ENCODE measurements around the gene MAZ. TPM values are rescaled to one million over a fixed set of nuclear protein-coding genes. Genes with fewer than 3 reads are reported as not detected.
"Not testable (repeated sequence)": the region's sequence is repeated elsewhere in the genome, so short reads cannot be mapped to it uniquely, and the experiment has no call there.

MAZ gene
- total and polyA plus RNA-seq, 2 experiments from 2014 or later: 76.8 to 215 TPM

- H3K4me1 ChIP-seq (ENCODE audit: insufficient read depth): 0 out of 2 replicates have a peak, but pooled peaks cover 9% of the 10 kb centered on the region
These were observed 15.1 kb upstream of the MAZ start for GRCh38 chr16:29790949-29791844.

GRCh38 chr16:29791845-29792807, 14.2 kb upstream of the MAZ start:
- 84 to 86% methylated on average over 9 of the region's 9 CpGs for WGBS, 2 experiments (ENCODE audit: low coverage in 1 of 2, low lambda C conversion rate in 2 of 2, missing lambda C conversion rate in 2 of 2)
- Histone ChIP-seq H3K9me2 (ENCODE audit: insufficient read depth) (no peaks in the 10 kb centered on the region), H3K27me3 (replicated peaks; ENCODE audit: insufficient read depth) (no peaks in the 10 kb centered on the region), H3K4me1 (ENCODE audit: insufficient read depth) (0 out of 2 replicates have a peak, but pooled peaks cover 9% of the 10 kb centered on the region), H4K20me1 (ENCODE audit: insufficient read depth) (no peaks in the 10 kb centered on the region), H3K9ac (peak overlapping the region; percentile 86; the same call in 1 of the 2 replicates), H3F3A (ENCODE audit: insufficient read depth) (peaks cover 5% of the 10 kb centered on the region; the same call in 1 of the 2 replicates), H3K27ac (no peak overlapping the region), H3K9me3 (ENCODE audit: low read depth) (no peaks in the 10 kb centered on the region), H3K36me3 (ENCODE audit: low read depth) (no peaks in the 10 kb centered on the region), H3K4me3 (peak overlapping the region; percentile 84), H3K4me2 (ENCODE audit: unreplicated experiment) (peak overlapping the region; percentile 79), H3K79me2 (ENCODE audit: insufficient read depth) (peaks cover 65% of the 10 kb centered on the region), H2AFZ (peak overlapping the region; percentile 94)
- no peak for DNase-seq
- in situ Hi-C loops (cut with MboI): no loop called here
- TF ChIP-seq EZH2phosphoT487 (IDR thresholded peaks at IDR 0.05; ENCODE audit: insufficient read depth, low read depth) (no peak), EZH2 (IDR thresholded peaks at IDR 0.05; ENCODE audit: insufficient read depth, poor library complexity, severe bottlenecking) (no peak)

More at GRCh38 chr16:29790949-29791844, 15.1 kb upstream of the MAZ start:
- H3F3A ChIP-seq (ENCODE audit: insufficient read depth): peaks cover 5% of the 10 kb centered on the region; the same call in 1 of the 2 replicates
- H3K4me2 ChIP-seq (ENCODE audit: unreplicated experiment): peak overlapping the region; percentile 79
- H2AFZ ChIP-seq: peak overlapping the region; percentile 94
- no peaks in the 10 kb centered on the region for H3K9me3 ChIP-seq (ENCODE audit: low read depth)
- peak overlapping the region; percentile 13; the same call in 1 of the 2 replicates for H3K27ac ChIP-seq
- H3K4me3 ChIP-seq: peak overlapping the region; percentile 84
- in situ Hi-C loops (cut with MboI): no loop called here
- DNase-seq: peak; percentile 51
- TF ChIP-seq EZH2phosphoT487 (IDR thresholded peaks at IDR 0.05; ENCODE audit: insufficient read depth, low read depth) (no peak), EZH2 (IDR thresholded peaks at IDR 0.05; ENCODE audit: insufficient read depth, poor library complexity, severe bottlenecking) (no peak)
- H3K9ac ChIP-seq: peak overlapping the region; percentile 86
- no peaks in the 10 kb centered on the region for H3K9me2 ChIP-seq (ENCODE audit: insufficient read depth)
- H4K20me1 ChIP-seq (ENCODE audit: insufficient read depth): no peaks in the 10 kb centered on the region
- peaks cover 56% of the 10 kb centered on the region for H3K79me2 ChIP-seq (ENCODE audit: insufficient read depth)
- no peaks in the 10 kb centered on the region for H3K27me3 ChIP-seq (replicated peaks; ENCODE audit: insufficient read depth)
- 2 to 3% methylated on average over 26 to 31 of the region's 31 CpGs for WGBS, 2 experiments (ENCODE audit: low coverage in 1 of 2, low lambda C conversion rate in 2 of 2, missing lambda C conversion rate in 2 of 2)
- no peaks in the 10 kb centered on the region for H3K36me3 ChIP-seq (ENCODE audit: low read depth)

- H3K9ac ChIP-seq; H3K9me2 ChIP-seq (ENCODE audit: insufficient read depth); H2AFZ ChIP-seq; H3F3A ChIP-seq (ENCODE audit: insufficient read depth); H3K4me3 ChIP-seq; H3K27ac ChIP-seq; H3K4me2 ChIP-seq (ENCODE audit: unreplicated experiment); H3K4me1 ChIP-seq (ENCODE audit: insufficient read depth); in situ Hi-C loops (cut with MboI); H3K27me3 ChIP-seq (replicated peaks; ENCODE audit: insufficient read depth); H3K9me3 ChIP-seq (ENCODE audit: low read depth); H4K20me1 ChIP-seq (ENCODE audit: insufficient read depth); DNase-seq; H3K36me3 ChIP-seq (ENCODE audit: low read depth): not testable (repeated sequence)
- 90 to 92% methylated on average over 18 of the region's 18 CpGs for WGBS, 2 experiments (ENCODE audit: low coverage in 1 of 2, low lambda C conversion rate in 2 of 2, missing lambda C conversion rate in 2 of 2)
- peaks cover 70% of the 10 kb centered on the region for H3K79me2 ChIP-seq (ENCODE audit: insufficient read depth)
These were observed 13.2 kb upstream of the MAZ start for GRCh38 chr16:29793153-29793552.

GRCh38 chr16:29794231-29794710, 12.1 kb upstream of the MAZ start:
- Histone ChIP-seq H3K9me2 (ENCODE audit: insufficient read depth) (no peaks in the 10 kb centered on the region), H3K4me2 (ENCODE audit: unreplicated experiment) (no peak overlapping the region), H3K4me3 (no peak overlapping the region), H4K20me1 (ENCODE audit: insufficient read depth) (no peaks in the 10 kb centered on the region), H3F3A (ENCODE audit: insufficient read depth) (peaks cover 5% of the 10 kb centered on the region; the same call in 1 of the 2 replicates), H3K36me3 (ENCODE audit: low read depth) (no peaks in the 10 kb centered on the region; the same call in 1 of the 2 replicates), H3K27me3 (replicated peaks; ENCODE audit: insufficient read depth) (no peaks in the 10 kb centered on the region), H3K9me3 (ENCODE audit: low read depth) (no peaks in the 10 kb centered on the region), H2AFZ (no peak overlapping the region), H3K79me2 (ENCODE audit: insufficient read depth) (peaks cover 70% of the 10 kb centered on the region), H3K4me1 (ENCODE audit: insufficient read depth) (0 out of 2 replicates have a peak, but pooled peaks cover 9% of the 10 kb centered on the region), H3K9ac (no peak overlapping the region), H3K27ac (no peak overlapping the region)
- no peak for TF ChIP-seq EZH2 (IDR thresholded peaks at IDR 0.05; ENCODE audit: insufficient read depth, poor library complexity, severe bottlenecking)
- no peak for TF ChIP-seq EZH2phosphoT487 (IDR thresholded peaks at IDR 0.05; ENCODE audit: insufficient read depth, low read depth)
- DNase-seq: no peak
- 96 to 100% methylated on average over 3 of the region's 3 CpGs for WGBS, 2 experiments (ENCODE audit: low coverage in 1 of 2, low lambda C conversion rate in 2 of 2, missing lambda C conversion rate in 2 of 2)
- in situ Hi-C loops (cut with MboI): no loop called here

Measured in GM23248 (cell line).